Coronary artery (tissue), 2 donors: ENCODE results near the gene CD44.

Source experiments
- DNase-seq: peaks from one replicate; pipeline ENCODE4 v3.0.0-alpha.2; 2017; ENCODE audit warnings: low spot score
- H3K27ac ChIP-seq, 2 donors: fragments of 200-600 bp; sonication (generic); one replicate each; pipeline ENCODE4 v1.5.1; 2016 to 2019
- H3K4me3 ChIP-seq: fragments of 200-600 bp; sonication (generic); 2 replicates; pipeline ENCODE4 v1.5.1; 2016; ENCODE audit warnings: mild to moderate bottlenecking, moderate library complexity
- CTCF ChIP-seq: fragments of 200-600 bp; sonication (generic); IDR thresholded peaks from one replicate; pipeline ENCODE4 v1.5.1; 2019; ENCODE audit warnings: antibody characterized with exemption

The CD44 gene

GRCh38 chr11:35265755-35266454 lies 126.9 kb downstream of the CD44 start:
- H3K27ac ChIP-seq = no peak overlapping the region
- DNase-seq = no peak
- H3K4me3 ChIP-seq = no peak overlapping the region
- TF ChIP-seq CTCF = no peak

GRCh38 chr11:35267504-35267903 lies 128.5 kb downstream of the CD44 start:
- no peak for TF ChIP-seq CTCF
- Histone ChIP-seq H3K27ac (no peak overlapping the region), H3K4me3 (no peak overlapping the region)
- DNase-seq = no peak

GRCh38 chr11:35270342-35270741 lies 131.4 kb downstream of the CD44 start:
- DNase-seq = no peak
- no peak overlapping the region for H3K27ac ChIP-seq
- no peak overlapping the region for H3K4me3 ChIP-seq
- no peak for TF ChIP-seq CTCF

DNA sequence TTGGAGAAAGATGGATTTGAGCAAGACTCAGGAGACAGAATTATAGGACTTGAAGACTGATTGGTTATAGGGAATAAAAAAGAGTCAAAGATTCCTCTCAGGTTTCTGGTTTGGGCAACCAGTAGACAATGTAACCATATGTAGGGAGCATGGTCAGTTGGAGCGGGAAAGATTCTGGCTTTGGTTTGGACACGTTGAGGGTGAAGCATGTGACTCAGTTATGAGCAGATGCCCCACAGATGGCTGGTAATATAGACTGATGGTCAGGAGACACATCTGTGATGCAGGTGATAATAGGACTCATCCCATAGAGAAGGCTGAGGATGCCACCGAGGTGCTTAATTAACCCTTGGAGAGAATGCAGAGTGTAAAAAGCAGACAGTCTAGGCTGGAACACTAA lies 132.1 kb downstream of the CD44 start:
- TF ChIP-seq CTCF = no peak

DNA sequence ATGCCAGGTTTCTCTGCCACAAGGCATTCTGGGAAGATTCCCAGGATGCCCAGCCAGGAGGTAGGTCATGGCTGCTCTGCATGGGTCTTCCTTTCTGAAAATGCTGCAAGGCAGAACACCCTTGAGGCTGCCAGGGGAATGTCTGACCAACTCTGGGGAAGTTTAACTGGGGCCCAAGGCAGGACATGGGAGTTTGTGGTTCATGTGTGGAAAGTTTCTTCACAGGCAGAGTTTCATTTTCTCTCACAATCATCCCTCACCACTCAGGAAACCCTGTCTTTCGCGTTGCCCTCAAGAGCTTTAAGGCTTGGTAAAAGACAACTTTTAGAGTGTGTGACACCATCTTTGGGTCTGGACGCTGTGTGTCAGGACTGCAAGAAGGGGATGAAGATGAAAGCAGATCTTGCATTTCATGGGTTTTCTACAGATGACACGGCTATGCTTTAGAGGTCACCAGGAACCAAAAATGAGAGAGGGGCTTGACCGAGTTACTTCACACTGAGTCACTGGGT lies 133.5 kb downstream of the CD44 start:
- Histone ChIP-seq H3K4me3 (no peak overlapping the region), H3K27ac (no peak overlapping the region)
- TF ChIP-seq CTCF = no peak
- no peak for DNase-seq

More for the DNA sequence above, 132.1 kb downstream of the CD44 start:
- Histone ChIP-seq H3K27ac (no peak overlapping the region), H3K4me3 (no peak overlapping the region)
- DNase-seq = no peak

- H3K27ac ChIP-seq = peak overlapping the region; percentile 27 to 34
Measured at GRCh38 chr11:35274909-35275785, 136.2 kb downstream of the CD44 start.

More at GRCh38 chr11:35274909-35275785, 136.2 kb downstream of the CD44 start:
- no peak for TF ChIP-seq CTCF
- no peak overlapping the region for H3K4me3 ChIP-seq
- DNase-seq = no peak
